HepG2 (cell line): ENCODE measurements around the gene PHYH. TPM values are rescaled to one million over a fixed set of nuclear protein-coding genes. Genes with fewer than 3 reads are reported as not detected.

Experiments
- ATF5 ChIP-seq: sonication (generic); formaldehyde crosslinking; IDR thresholded peaks from 2 replicates; pipeline ENCODE4 v1.4.0; 2020; ENCODE audit warnings: mild to moderate bottlenecking, low read depth, missing genetic modification reagents
- CBX1 ChIP-seq: IDR thresholded peaks from one replicate; pipeline ENCODE4 v1.6.1; 2016; ENCODE audit warnings: antibody characterized with exemption, low read depth
- MTA3 ChIP-seq: sonication (generic); formaldehyde crosslinking; IDR thresholded peaks from 2 replicates; pipeline ENCODE4 v1.4.0; 2020; ENCODE audit warnings: missing genetic modification reagents
- REST ChIP-seq, 2 experiments: IDR thresholded peaks; 2 replicates each; pipeline ENCODE4 v1.6.1; 2011 to 2012; ENCODE audit warnings: low read length in 2 of 2, borderline replicate concordance in 1 of 2, low read depth in 1 of 2, mild to moderate bottlenecking in 1 of 2, moderate library complexity in 1 of 2
- SOX13 ChIP-seq, 3 experiments: fragments of 450-650 bp in 1 of 3; sonication (generic) in 1 of 3; formaldehyde crosslinking in 1 of 3; IDR thresholded peaks in 2 of 3; conservative IDR thresholded peaks in 1 of 3; 2 replicates each; pipeline versions ENCODE4 v1.5.0 to v1.6.1; 2016 to 2020; ENCODE audit warnings: antibody characterized with exemption in 1 of 3, mild to moderate bottlenecking in 1 of 3, missing compliant biosample characterization in 1 of 3, missing genetic modification reagents in 1 of 3, moderate library complexity in 1 of 3
- SRF ChIP-seq: IDR thresholded peaks from 2 replicates; pipeline ENCODE4 v1.6.1; 2011; ENCODE audit warnings: mild to moderate bottlenecking, low read depth, low read length, moderate library complexity
- TEAD3 ChIP-seq: optimal IDR thresholded peaks from 2 replicates; pipeline ENCODE3; 2016; ENCODE audit warnings: borderline replicate concordance
- ZNF276 ChIP-seq: sonication (generic); formaldehyde crosslinking; IDR thresholded peaks from 2 replicates; pipeline ENCODE4 v1.4.0; 2020; ENCODE audit warnings: mild to moderate bottlenecking, low read depth, missing genetic modification reagents
- ZNF343 ChIP-seq: sonication (generic); formaldehyde crosslinking; IDR thresholded peaks from 2 replicates; pipeline ENCODE4 v1.4.0; 2020; ENCODE audit warnings: mild to moderate bottlenecking, missing genetic modification reagents
- ZNF383 ChIP-seq: sonication (generic); formaldehyde crosslinking; IDR thresholded peaks from 2 replicates; pipeline ENCODE4 v1.4.0; 2020; ENCODE audit warnings: missing genetic modification reagents, mild to moderate bottlenecking, borderline replicate concordance
- ZNF513 ChIP-seq: sonication (generic); formaldehyde crosslinking; conservative IDR thresholded peaks from 2 replicates; pipeline ENCODE4 v1.5.0; 2020; ENCODE audit warnings: missing genetic modification reagents
- ZNF580 ChIP-seq: IDR thresholded peaks from 2 replicates; pipeline ENCODE4 v1.6.1; 2016; ENCODE audit warnings: low read depth, borderline replicate concordance
- ZNF687 ChIP-seq: sonication (generic); formaldehyde crosslinking; IDR thresholded peaks from 2 replicates; pipeline ENCODE4 v1.5.1; 2020; ENCODE audit warnings: mild to moderate bottlenecking, missing genetic modification reagents, moderate library complexity
- polyA plus RNA-seq, 8 experiments: library from polyadenylated mRNA; depleted of rRNA in 3 of 8; stranded (reverse) in 7 of 8; unstranded in 1 of 8; fragments of >200 nt; fragmentation: Illumina TruSeq in 4 of 8; extraction: Trizol in 4 of 8; gene quantifications; 2 replicates each; pipeline versions ENCODE4 v1.2.1 to v1.2.3, GENCODE V29; 2011 to 2016; ENCODE audit warnings: low read depth in 4 of 8, missing spikeins in 1 of 8, mixed read lengths in 1 of 8; ENCODE audit not compliant: insufficient read depth in 1 of 8
- total RNA-seq, 5 experiments: library from RNA; depleted of rRNA; stranded (reverse); fragments of >200 nt; fragmentation: Illumina TruSeq; extraction: Trizol; gene quantifications; 2 replicates each; pipeline ENCODE4 v1.2.3, GENCODE V29; 2016; ENCODE audit warnings: low read depth in 1 of 5

PHYH gene
- total and polyA plus RNA-seq, 2 of the 13 experiments (the other 11 are each of a cell fraction or from before 2014, with no cell fraction given), result 27.2 to 34.5 TPM

GRCh38 chr10:13348216-13349017 lies 48.6 kb upstream of the PHYH start, which contains the start of gene SEPHS1 (continued):
- TF ChIP-seq SRF, result no peak
- no peak for TF ChIP-seq ATF5
- no peak for TF ChIP-seq MTA3 (CRISPR knock-in tag)
- TF ChIP-seq ZNF343 (CRISPR knock-in tag), result no peak
- no peak for TF ChIP-seq ZNF276
- peak; percentile 28 for TF ChIP-seq TEAD3 (CRISPR knock-in tag)
- no peak for TF ChIP-seq ZNF513 (CRISPR knock-in tag)
- TF ChIP-seq ZNF383 (CRISPR knock-in tag), result no peak
- TF ChIP-seq ZNF687, result peak; percentile 80
- TF ChIP-seq CBX1, result no peak
- peak; percentile 31; the same call in 1 of the 2 replicates for TF ChIP-seq ZNF580 (CRISPR knock-in tag)
- TF ChIP-seq SOX13 (IDR thresholded peaks at IDR 0.05), result no peak
- peak in 1 of 2 experiments; percentile 40; a peak in 2 of 4 replicates for TF ChIP-seq SOX13 (CRISPR knock-in tag; conservative IDR thresholded peaks at IDR 0.05 in 1 of 2, IDR thresholded peaks at IDR 0.05 in 1 of 2)
- TF ChIP-seq REST (IDR thresholded peaks at IDR 0.05; ENCODE audit: borderline replicate concordance in 1 of 2, low read depth in 1 of 2, low read length in 2 of 2), result peak; percentile 7 to 70; a peak in 2 of 4 replicates
